HepG2 (cell line): ENCODE measurements around the gene ZNF740. TPM values are rescaled to one million over a fixed set of nuclear protein-coding genes. Genes with fewer than 3 reads are reported as not detected.

ENCODE experiments used
- ATAC-seq: fragments of 200-7000 bp; cut with Tn5 transposase; 3 replicates; pipeline ENCODE4 v1.9.1; 2020; ENCODE audit warnings: mild to moderate bottlenecking, moderate library complexity
- BruUV-seq: library from RNA; stranded (reverse); fragments of 400-500 nt; replicated peaks from 2 replicates; lab custom pipeline; 2021; lab: Mats Ljungman, UMichigan
- CTCF ChIA-PET: fragments of 300-600 bp; formaldehyde crosslinking; extraction: SDS; loops from one replicate; lab custom pipeline; 2021; ENCODE audit warnings: low total read pairs, inconsistent platforms, low intra/inter-chr PET ratio; lab: Yijun Ruan, JAX
- POLR2A ChIA-PET: fragments of 350-600 bp; sonication (Branson Sonifier 250); formaldehyde crosslinking; loops from one replicate; lab custom pipeline; 2020; ENCODE audit warnings: antibody characterized with exemption, inconsistent platforms; lab: Yijun Ruan, JAX
- DNase-seq: peaks from one replicate; pipeline ENCODE4 v3.0.0-alpha.2; 2015; ENCODE audit warnings: low spot score
- FAIRE-seq: peaks from 3 replicates; lab custom pipeline; 2011; peaks lifted over from hg19 to GRCh38; lab: Jason Lieb, UNC
- H2AFZ ChIP-seq: one replicate; pipeline ENCODE4 v1.6.1; 2011; ENCODE audit warnings: low read length, inconsistent platforms
- H3K27ac ChIP-seq: fragments of 300-600 bp; 3 replicates; pipeline ENCODE4 v1.8.0; 2011; ENCODE audit warnings: mixed run types, mild to moderate bottlenecking, mixed read lengths, low read length, inconsistent platforms; ENCODE audit not compliant: insufficient read depth; ENCODE audit errors: extremely low read length
- H3K27me3 ChIP-seq, 2 experiments: fragments of 200-600 bp in 1 of 2; 2 replicates in 1 of 2; 3 replicates in 1 of 2; pipeline versions ENCODE4 v1.6.0 to v1.8.0; 2011; ENCODE audit warnings: low read length in 2 of 2, mild to moderate bottlenecking in 2 of 2, moderate library complexity in 2 of 2, inconsistent platforms in 1 of 2; ENCODE audit not compliant: insufficient read depth in 2 of 2, control insufficient read depth in 1 of 2
- H3K36me3 ChIP-seq, 2 experiments: fragments of 200-600 bp in 1 of 2; replicated peaks in 1 of 2; 2 replicates in 1 of 2; 3 replicates in 1 of 2; pipeline versions ENCODE4 v1.5.1 to v1.8.0; 2011; ENCODE audit warnings: low read length in 2 of 2, inconsistent platforms in 1 of 2; ENCODE audit not compliant: insufficient read depth in 2 of 2, control insufficient read depth in 1 of 2
- H3K4me1 ChIP-seq: 2 replicates; pipeline ENCODE4 v1.5.1; 2012; ENCODE audit warnings: low read length, inconsistent platforms; ENCODE audit not compliant: insufficient read depth
- H3K4me2 ChIP-seq: 2 replicates; pipeline ENCODE4 v1.6.0; 2011; ENCODE audit warnings: low read depth, low read length, inconsistent platforms
- H3K4me3 ChIP-seq, 3 experiments: fragments of 200-600 bp in 1 of 3; sonication (generic), shearing (Covaris generic) in 1 of 3; replicated peaks in 1 of 3; 2 replicates each; pipeline ENCODE4 v1.5.1; 2011 to 2016; ENCODE audit warnings: low read length in 3 of 3, inconsistent platforms in 2 of 3, low read depth in 2 of 3, mild to moderate bottlenecking in 2 of 3, control low read depth in 1 of 3, mixed read lengths in 1 of 3; ENCODE audit not compliant: insufficient read depth in 1 of 3
- H3K79me2 ChIP-seq: one replicate; pipeline ENCODE4 v1.6.1; 2011; ENCODE audit warnings: low read length, inconsistent platforms; ENCODE audit not compliant: insufficient read depth
- H3K9ac ChIP-seq: 2 replicates; pipeline ENCODE4 v1.6.0; 2011; ENCODE audit warnings: mild to moderate bottlenecking, low read depth, low read length, inconsistent platforms; ENCODE audit not compliant: insufficient read depth
- H3K9me3 ChIP-seq: 2 replicates; pipeline ENCODE4 v1.5.1; 2012; ENCODE audit warnings: mild to moderate bottlenecking, low read length
- H4K20me1 ChIP-seq: 2 replicates; pipeline ENCODE4 v1.6.0; 2011; ENCODE audit warnings: inconsistent platforms, mild to moderate bottlenecking, low read length, moderate library complexity; ENCODE audit not compliant: insufficient read depth
- ATM ChIP-seq: fragments of 450-650 bp; IDR thresholded peaks from 2 replicates; pipeline ENCODE4 v1.7.1; 2017; ENCODE audit warnings: mild to moderate bottlenecking, borderline replicate concordance
- LBX2 ChIP-seq: sonication (generic); formaldehyde crosslinking; IDR thresholded peaks from 2 replicates; pipeline ENCODE4 v1.5.0; 2020; ENCODE audit warnings: missing genetic modification reagents, mild to moderate bottlenecking, borderline replicate concordance
- NPAS2 ChIP-seq: sonication (generic); formaldehyde crosslinking; IDR thresholded peaks from 2 replicates; pipeline ENCODE4 v1.8.0; 2022; ENCODE audit warnings: mild to moderate bottlenecking, missing genetic modification reagents, borderline replicate concordance
- THAP9 ChIP-seq: sonication (generic); formaldehyde crosslinking; IDR thresholded peaks from 2 replicates; pipeline ENCODE4; 2020; ENCODE audit warnings: missing genetic modification reagents, mild to moderate bottlenecking, borderline replicate concordance
- YY1 ChIP-seq: IDR thresholded peaks from 2 replicates; pipeline ENCODE4 v1.6.1; 2011; ENCODE audit warnings: low read length, low read depth, moderate library complexity, mild to moderate bottlenecking; ENCODE audit not compliant: insufficient read depth, insufficient replicate concordance
- ZNF256 ChIP-seq: sonication (generic); formaldehyde crosslinking; conservative IDR thresholded peaks from 2 replicates; pipeline ENCODE4 v1.4.0; 2020; ENCODE audit warnings: missing genetic modification reagents
- ZNF329 ChIP-seq: sonication (generic); formaldehyde crosslinking; IDR thresholded peaks from 2 replicates; pipeline ENCODE4 v1.9.0; 2021; ENCODE audit warnings: low read depth, mild to moderate bottlenecking, missing genetic modification reagents
- ZNF446 ChIP-seq: sonication (generic); formaldehyde crosslinking; IDR thresholded peaks from 2 replicates; pipeline ENCODE4 v1.5.0; 2020; ENCODE audit warnings: mild to moderate bottlenecking, missing genetic modification reagents
- ZNF547 ChIP-seq: sonication (generic); formaldehyde crosslinking; IDR thresholded peaks from 2 replicates; pipeline ENCODE4 v1.5.1; 2020; ENCODE audit warnings: mild to moderate bottlenecking, missing genetic modification reagents
- WGBS: methylation state at CpG from one replicate; pipeline ENCODE4 v1.1.6; 2017; ENCODE audit warnings: low lambda C conversion rate; 5-methylcytosine and 5-hydroxymethylcytosine counted together
- in situ Hi-C: cut with HindIII; loops from 2 replicates; pipeline ENCODE4 v1.10.0; 2017; ENCODE audit warnings: low pct_unique_long_range_greater_than_20kb; ENCODE audit not compliant: extremely low pct_ligation_motif_present
- intact Hi-C: fragments of 100-400 bp; cut with micrococcal nuclease; formaldehyde crosslinking; loops from one replicate; pipeline ENCODE4 v1.10.0; 2022; ENCODE audit not compliant: unreplicated experiment
- polyA plus RNA-seq, 8 experiments: library from polyadenylated mRNA; depleted of rRNA in 3 of 8; stranded (reverse) in 7 of 8; unstranded in 1 of 8; fragments of >200 nt; fragmentation: Illumina TruSeq in 4 of 8; extraction: Trizol in 4 of 8; gene quantifications; 2 replicates each; pipeline versions ENCODE4 v1.2.1 to v1.2.3, GENCODE V29; 2011 to 2016; ENCODE audit warnings: low read depth in 4 of 8, missing spikeins in 1 of 8, mixed read lengths in 1 of 8; ENCODE audit not compliant: insufficient read depth in 1 of 8
- total RNA-seq, 5 experiments: library from RNA; depleted of rRNA; stranded (reverse); fragments of >200 nt; fragmentation: Illumina TruSeq; extraction: Trizol; gene quantifications; 2 replicates each; pipeline ENCODE4 v1.2.3, GENCODE V29; 2016; ENCODE audit warnings: low read depth in 1 of 5
- TF ChIP-seq, protein P1 (sequence below): sonication (generic); formaldehyde crosslinking; IDR thresholded peaks from 2 replicates; pipeline ENCODE4 v1.8.1; 2023; ENCODE audit warnings: mild to moderate bottlenecking, moderate library complexity, missing genetic modification reagents

Gene ZNF740
- total and polyA plus RNA-seq, 2 of the 13 experiments (the other 11 are each of a cell fraction or from before 2014, with no cell fraction given) = 16.9 to 19.0 TPM

DNA sequence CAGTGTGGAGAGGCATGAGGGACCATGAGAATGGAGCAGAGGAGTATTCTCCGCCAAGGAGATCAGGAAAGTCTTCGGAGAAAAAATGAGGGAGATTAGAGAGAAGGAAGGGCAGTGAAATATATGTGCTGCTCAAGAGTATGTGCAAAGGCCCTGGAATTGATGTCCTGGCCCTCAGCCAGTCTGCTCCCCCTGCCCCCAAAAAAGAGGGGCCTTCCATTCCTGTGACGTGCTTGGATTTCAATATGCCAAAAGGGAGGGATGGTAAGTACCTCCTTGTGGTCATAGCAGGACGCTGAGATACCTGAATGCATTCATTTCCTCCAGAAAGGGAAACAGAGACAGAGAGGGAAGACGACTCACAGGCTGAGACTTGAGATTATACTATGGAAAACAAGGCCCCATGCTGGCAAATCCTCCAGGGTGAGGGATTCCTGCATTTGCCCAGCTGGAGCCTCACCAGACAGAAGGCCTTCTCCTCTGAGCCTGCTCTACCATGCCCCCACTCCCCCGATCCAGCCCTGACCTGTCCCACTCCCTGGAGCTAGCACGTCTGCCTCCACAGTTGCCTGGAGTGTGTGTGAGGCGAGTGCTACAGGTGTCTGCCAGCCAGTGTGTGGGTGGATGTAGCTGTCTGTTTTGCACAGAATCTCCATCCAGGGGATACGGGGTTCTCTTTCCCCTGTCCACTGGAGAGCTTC is 55.4 kb downstream of the ZNF740 start:
- no peak for ATAC-seq
- H3K36me3 ChIP-seq = no peaks in the 10 kb centered on the region
- DNase-seq = no peak
- H2AFZ ChIP-seq = no peak overlapping the region
- FAIRE-seq = no peak
- BruUV-seq = no TSS peak
- in situ Hi-C loops = no loop called here
- ChIA-PET POLR2A (no interaction called here), CTCF (no interaction called here)
- no peaks in the 10 kb centered on the region for H4K20me1 ChIP-seq
- no peak for TF ChIP-seq THAP9 (CRISPR knock-in tag)
- TF ChIP-seq ZNF446 (CRISPR knock-in tag) = no peak
- no peak for TF ChIP-seq ZNF547 (CRISPR knock-in tag)
- no peak for TF ChIP-seq NPAS2 (CRISPR knock-in tag)
- TF ChIP-seq YY1 = no peak
- no peak for TF ChIP-seq LBX2
- no peak for TF ChIP-seq ZNF329 (CRISPR knock-in tag)
- TF ChIP-seq ATM = no peak
- TF ChIP-seq, protein P1, sequence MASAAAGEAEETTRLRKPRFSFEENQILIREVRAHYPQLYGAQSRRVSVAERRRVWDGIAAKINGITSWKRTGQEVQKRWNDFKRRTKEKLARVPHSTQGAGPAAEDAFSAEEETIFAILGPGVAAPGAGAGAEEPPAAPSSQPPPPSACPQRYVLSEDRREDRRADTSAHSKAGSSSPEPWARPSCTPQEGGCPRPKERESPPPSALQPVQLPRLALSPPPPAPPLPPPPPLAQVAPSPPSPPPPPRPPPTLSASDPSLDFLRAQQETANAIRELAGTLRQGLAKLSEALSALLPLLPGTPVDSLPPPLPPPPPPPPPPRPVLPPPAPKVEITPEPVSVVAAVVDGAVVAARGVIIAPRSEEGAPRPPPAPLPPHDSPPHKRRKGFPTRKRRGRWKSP (CRISPR knock-in tag) = no peak
- TF ChIP-seq ZNF256 (CRISPR knock-in tag) = no peak
- H3K4me1 ChIP-seq = peaks cover 26% of the 10 kb centered on the region
- 25% methylated on average over 5 of the region's 9 CpGs for WGBS
- H3K4me2 ChIP-seq = no peak overlapping the region
- H3K79me2 ChIP-seq = no peaks in the 10 kb centered on the region
- H3K9me3 ChIP-seq = no peaks in the 10 kb centered on the region
- peaks cover 14 to 54% of the 10 kb centered on the region in 2 experiments for H3K27me3 ChIP-seq
- intact Hi-C loops = no loop called here
- H3K27ac ChIP-seq = no peak overlapping the region
- no peak overlapping the region for H3K9ac ChIP-seq
- no peak overlapping the region for H3K4me3 ChIP-seq
